ENCODE results near the gene ASTN2.

DNA sequence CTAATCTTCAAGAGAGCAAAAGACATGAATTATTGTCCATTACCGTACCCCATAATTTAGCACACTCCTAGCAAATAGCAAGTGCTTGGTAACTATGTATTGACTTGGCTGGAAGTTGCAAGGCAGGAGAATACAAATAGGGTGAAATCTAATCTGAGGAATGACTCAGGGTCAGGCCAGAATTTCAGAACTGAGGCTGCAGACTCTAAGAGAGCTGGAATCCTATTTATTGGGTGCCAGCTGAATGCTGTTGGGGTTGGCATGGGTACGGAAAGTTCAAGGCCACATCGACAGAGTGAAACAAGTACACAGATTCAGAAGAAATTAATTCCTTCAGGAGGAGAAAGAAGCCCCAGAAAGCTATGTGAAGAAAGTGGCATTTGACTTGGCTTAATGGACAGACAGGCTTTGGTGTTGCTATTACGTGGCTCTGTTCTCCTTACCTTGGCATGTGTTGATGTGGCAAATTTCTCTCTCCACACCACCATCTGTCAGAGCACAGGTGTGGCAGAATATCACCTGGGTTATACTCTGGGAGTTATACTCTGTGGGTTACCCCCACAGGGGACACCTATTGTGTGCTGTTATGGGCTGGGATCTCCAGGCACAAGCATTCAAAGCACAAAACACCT, 20.9 kb upstream of the ASTN2 start:
- TF ChIP-seq ZNF274 (IDR thresholded peaks at IDR 0.05; ENCODE audit: low read depth, low read length) (no peak), YY1 (IDR thresholded peaks at IDR 0.05; ENCODE audit: insufficient read depth, insufficient read length) (no peak), SUZ12 (IDR thresholded peaks at IDR 0.05; ENCODE audit: extremely low read depth, insufficient read depth, insufficient read length) (no peak)

Data from NT2/D1 (cell line).